ENCODE data around the gene FBXO41. TPM values are rescaled to one million over a fixed set of nuclear protein-coding genes. Genes with fewer than 3 reads are reported as not detected.

FBXO41 gene
- polyA plus RNA-seq (2012; rRNA removed): 3.1 and 3.5 TPM in 2 replicates
- polyA plus RNA-seq (2012; cell fraction: cytosol; rRNA removed): 1.2 and 1.7 TPM in 2 replicates
- 11.0 and 11.4 TPM in 2 replicates for polyA plus RNA-seq (2012; cell fraction: nucleus; rRNA removed)

GRCh38 chr2:73284296-73285158 is at the start of gene FBXO41:
Gene FBXO41 (minus strand): TSS chr2:73284478. CDS start chr2:73269630, 14,848 bp downstream.
- H3F3A ChIP-seq (replicated peaks; ENCODE audit: insufficient read depth): no peaks in the 10 kb centered on the region
- 7% methylated on average over 31 of the region's 69 CpGs for WGBS (ENCODE audit: low lambda C conversion rate)
- CTCF ChIA-PET: no interaction called here
- peak within 1 kb of the TSS in 1 of 2 experiments; percentile 77; a peak in 1 of 4 replicates for H3K27ac ChIP-seq (ENCODE audit: low read depth in 2 of 2, low read length in 1 of 2)
- no peaks in the 10 kb centered on the region; the same call in 1 of the 2 replicates for H4K20me1 ChIP-seq (ENCODE audit: insufficient read depth)
- no peak for TF ChIP-seq RXRA (IDR thresholded peaks at IDR 0.05; ENCODE audit: borderline replicate concordance, low read depth)
- no peak for TF ChIP-seq CHD2 (IDR thresholded peaks at IDR 0.05; ENCODE audit: low read length, partially characterized antibody)
- no peak for TF ChIP-seq NFIC (IDR thresholded peaks at IDR 0.05; ENCODE audit: borderline replicate concordance)
- no peak for TF ChIP-seq GABPA (IDR thresholded peaks at IDR 0.05; ENCODE audit: low read depth)
- TF ChIP-seq SIN3A (IDR thresholded peaks at IDR 0.05; ENCODE audit: borderline replicate concordance, low read depth, low read length): no peak
- peak; percentile 43; the same call in 1 of the 2 replicates for TF ChIP-seq MXI1 (IDR thresholded peaks at IDR 0.05; ENCODE audit: low read depth, low read length)
- TF ChIP-seq POLR2AphosphoS5 (IDR thresholded peaks at IDR 0.05; ENCODE audit: low read depth, low read length): no peak
- no peak for TF ChIP-seq PBX3 (IDR thresholded peaks at IDR 0.05)
- no peak for TF ChIP-seq JUND (IDR thresholded peaks at IDR 0.05)
- TF ChIP-seq RAD21 (IDR thresholded peaks at IDR 0.05; ENCODE audit: low read length): no peak
- no peak for TF ChIP-seq TEAD4 (IDR thresholded peaks at IDR 0.05; ENCODE audit: borderline replicate concordance, insufficient read depth)
- TF ChIP-seq ELF1 (IDR thresholded peaks at IDR 0.05): no peak
- no peak for TF ChIP-seq REST (IDR thresholded peaks at IDR 0.05; ENCODE audit: low read depth, low read length)
- peak; percentile 53 for TF ChIP-seq NRF1 (IDR thresholded peaks at IDR 0.05; ENCODE audit: low read depth, low read length)
- no peak for TF ChIP-seq FOXM1 (IDR thresholded peaks at IDR 0.05; ENCODE audit: low read depth)
- TF ChIP-seq TAF1 (IDR thresholded peaks at IDR 0.05; ENCODE audit: borderline replicate concordance, low read depth, low read length): no peak
- no peak for TF ChIP-seq YY1 (IDR thresholded peaks at IDR 0.05; ENCODE audit: low read depth)
- no peak for TF ChIP-seq MEF2A (IDR thresholded peaks at IDR 0.05; ENCODE audit: borderline replicate concordance, low read depth)
- H3K79me2 ChIP-seq (ENCODE audit: insufficient read depth): peaks cover 6% of the 10 kb centered on the region; the same call in 1 of the 2 replicates
- H3K36me3 ChIP-seq (replicated peaks in 1 of 2; ENCODE audit: control insufficient read depth in 1 of 2, insufficient read depth in 2 of 2, low read length in 1 of 2): no peaks in the 10 kb centered on the region
- no peaks in the 10 kb centered on the region for H3K9me2 ChIP-seq
- peak; percentile 94 for DNase-seq
- peak within 1 kb of the TSS; percentile 71 for H3K9ac ChIP-seq
- H3K9me3 ChIP-seq: no peaks in the 10 kb centered on the region
- H3K4me3 ChIP-seq (ENCODE audit: low read depth in 2 of 2, low read length in 1 of 2): peak within 1 kb of the TSS; percentile 77 to 84
- H2AFZ ChIP-seq (ENCODE audit: low read depth): peak within 1 kb of the TSS; percentile 93
- peaks cover 6 to 16% of the 10 kb centered on the region in 2 experiments; a peak in 1 of 4 replicates for H3K4me1 ChIP-seq (ENCODE audit: control insufficient read depth in 1 of 2, insufficient read depth in 2 of 2, low read depth in 1 of 2, low read length in 1 of 2)
- POLR2A ChIA-PET: no interaction called here
- peak within 1 kb of the TSS; percentile 94 for H3K4me2 ChIP-seq
- no peaks in the 10 kb centered on the region for H3K27me3 ChIP-seq (ENCODE audit: insufficient read depth)

All from SK-N-SH (cell line).